BLaER1 treated with 17β-estradiol and CSF1 and Interleukin-3, amounts not matched to agents 10 nM and 100 nM (cell line): ENCODE results near the gene CCND1.
A peak's percentile ranks its signal among the peaks of the same experiment; 100 is the strongest.

Experiments
- H3K27ac ChIP-seq, 11 experiments: shearing (Covaris generic); formaldehyde crosslinking; 2 replicates each; pipeline ENCODE4 v1.8.1; 2022
- H3K27me3 ChIP-seq, 11 experiments: shearing (Covaris generic); formaldehyde crosslinking; 2 replicates each; pipeline ENCODE4 v1.8.1; 2022
- H3K36me3 ChIP-seq, 11 experiments: shearing (Covaris generic); formaldehyde crosslinking; 2 replicates each; pipeline ENCODE4 v1.8.1; 2022
- H3K4me1 ChIP-seq, 10 experiments: shearing (Covaris generic); formaldehyde crosslinking; 2 replicates each; pipeline ENCODE4 v1.8.1; 2022
- H3K4me2 ChIP-seq, 11 experiments: shearing (Covaris generic); formaldehyde crosslinking; 2 replicates each; pipeline ENCODE4 v1.8.1; 2022
- H3K4me3 ChIP-seq, 10 experiments: shearing (Covaris generic); formaldehyde crosslinking; 2 replicates each; pipeline ENCODE4 v1.8.1; 2022
- H3K9ac ChIP-seq, 11 experiments: shearing (Covaris generic); formaldehyde crosslinking; 2 replicates each; pipeline ENCODE4 v1.8.1; 2022
- H3K9me3 ChIP-seq, 11 experiments: shearing (Covaris generic); formaldehyde crosslinking; replicated peaks in 1 of 11; 2 replicates each; pipeline ENCODE4 v1.8.1; 2022
- H4K20me1 ChIP-seq, 11 experiments: shearing (Covaris generic); formaldehyde crosslinking; 2 replicates each; pipeline ENCODE4 v1.8.1; 2022
- Cebpa-rat ChIP-seq, 11 experiments: shearing (Covaris generic); IDR thresholded peaks; 2 replicates each; pipeline ENCODE4 v1.8.1; 2022

CCND1 gene

DNA sequence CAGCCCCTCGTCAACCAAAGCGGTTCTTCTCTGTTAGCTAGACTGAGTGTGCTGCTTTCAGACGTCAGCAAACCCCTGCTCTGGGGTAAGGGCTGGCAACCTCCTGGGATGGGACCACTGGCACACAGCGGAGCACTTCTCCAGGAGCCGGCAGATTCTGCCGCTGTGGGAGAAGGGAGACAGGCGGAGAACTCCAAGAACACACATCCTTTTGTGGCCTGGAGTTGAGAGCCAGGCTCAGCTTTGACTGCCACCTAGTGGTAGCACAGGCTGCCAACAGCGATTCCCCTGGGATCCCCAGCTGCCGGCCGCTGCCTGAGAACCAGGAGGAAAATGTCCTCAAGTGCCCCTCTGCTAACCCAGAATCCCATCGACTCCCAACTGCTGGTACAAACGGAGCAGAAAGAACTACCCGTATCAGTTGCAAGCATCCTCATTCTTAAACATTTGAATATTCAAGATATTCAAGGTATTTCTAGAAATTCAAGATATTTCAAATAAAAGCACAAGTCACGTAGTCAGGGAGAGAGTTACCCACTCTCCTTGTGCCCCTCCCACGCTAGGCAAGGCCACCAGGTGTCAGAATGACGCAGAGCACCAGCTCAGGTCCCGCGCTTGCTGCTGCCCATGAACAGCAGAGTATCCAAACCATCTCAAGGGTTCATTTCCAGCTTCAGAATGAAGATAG, 29.3 kb downstream of the CCND1 start:
- Histone ChIP-seq H3K27ac (no peak overlapping the region), H3K36me3 (peaks cover 48 to 79% (median 72%) of the 10 kb centered on the region in 11 experiments), H4K20me1 (peaks cover 28 to 97% (median 85%) of the 10 kb centered on the region in 11 experiments; a peak in 21 of 22 replicates), H3K27me3 (no peaks in the 10 kb centered on the region), H3K4me1 (peaks cover 18 to 64% (median 55%) of the 10 kb centered on the region in 10 experiments), H3K4me3 (no peak overlapping the region), H3K9ac (peak overlapping the region in 3 of 11 experiments; percentile 3 to 43 (median 26); a peak in 2 of 22 replicates), H3K9me3 (no peaks in the 10 kb centered on the region), H3K4me2 (peak overlapping the region in 4 of 11 experiments; percentile 2 to 28 (median 20); a peak in 4 of 22 replicates)
- TF ChIP-seq Cebpa-rat (IDR thresholded peaks at IDR 0.05): no peak

DNA sequence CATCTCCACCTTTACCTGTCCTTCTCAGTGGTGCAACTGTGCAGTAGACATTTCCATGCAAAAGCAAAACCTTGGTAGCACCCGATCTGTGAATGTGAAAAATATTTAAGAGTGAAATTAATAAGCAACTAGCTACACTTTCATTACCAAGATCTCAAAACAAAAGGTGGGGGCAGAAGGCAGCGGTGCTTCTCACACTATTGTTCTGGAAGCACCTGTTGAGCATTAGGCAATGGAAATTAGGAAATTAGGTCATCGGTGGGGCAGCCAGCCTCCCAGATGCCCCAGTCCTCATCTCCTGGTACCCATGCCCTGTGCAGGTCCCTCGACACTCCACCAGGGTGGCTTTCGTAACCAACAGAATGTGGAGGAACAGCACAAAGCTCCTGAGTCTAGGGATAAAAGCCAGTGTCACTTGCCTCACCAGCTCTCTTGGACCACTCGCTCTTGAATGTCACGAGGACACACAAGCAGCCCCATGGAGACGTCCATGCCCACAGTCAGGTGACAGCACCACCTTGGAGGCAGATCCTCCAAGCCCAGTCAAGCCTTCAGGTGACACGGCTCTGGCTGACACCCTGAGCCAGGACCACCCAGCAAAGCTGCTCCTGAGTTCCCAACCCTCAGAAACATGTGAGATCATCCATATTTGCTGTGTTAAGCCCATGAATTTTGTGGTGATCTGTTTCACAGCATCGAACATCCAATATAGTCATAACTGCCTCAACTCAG, 30.9 kb downstream of the CCND1 start:
- H3K4me1 ChIP-seq: peaks cover 19 to 69% (median 57%) of the 10 kb centered on the region in 10 experiments
- TF ChIP-seq Cebpa-rat (IDR thresholded peaks at IDR 0.05): no peak
- peak overlapping the region in 4 of 11 experiments; percentile 7 to 13 (median 12); a peak in 4 of 22 replicates for H3K4me2 ChIP-seq
- peaks cover 48 to 63% (median 60%) of the 10 kb centered on the region in 11 experiments for H3K36me3 ChIP-seq
- peak overlapping the region in 3 of 11 experiments; percentile 3 to 45 (median 39); a peak in 3 of 22 replicates for H3K9ac ChIP-seq
- peaks cover 28 to 81% (median 73%) of the 10 kb centered on the region in 11 experiments; a peak in 21 of 22 replicates for H4K20me1 ChIP-seq
- no peak overlapping the region for H3K4me3 ChIP-seq
- H3K27me3 ChIP-seq: no peaks in the 10 kb centered on the region
- peak overlapping the region in 3 of 11 experiments; percentile 21 to 36 (median 26); a peak in 4 of 22 replicates for H3K27ac ChIP-seq
- no peaks in the 10 kb centered on the region for H3K9me3 ChIP-seq

DNA sequence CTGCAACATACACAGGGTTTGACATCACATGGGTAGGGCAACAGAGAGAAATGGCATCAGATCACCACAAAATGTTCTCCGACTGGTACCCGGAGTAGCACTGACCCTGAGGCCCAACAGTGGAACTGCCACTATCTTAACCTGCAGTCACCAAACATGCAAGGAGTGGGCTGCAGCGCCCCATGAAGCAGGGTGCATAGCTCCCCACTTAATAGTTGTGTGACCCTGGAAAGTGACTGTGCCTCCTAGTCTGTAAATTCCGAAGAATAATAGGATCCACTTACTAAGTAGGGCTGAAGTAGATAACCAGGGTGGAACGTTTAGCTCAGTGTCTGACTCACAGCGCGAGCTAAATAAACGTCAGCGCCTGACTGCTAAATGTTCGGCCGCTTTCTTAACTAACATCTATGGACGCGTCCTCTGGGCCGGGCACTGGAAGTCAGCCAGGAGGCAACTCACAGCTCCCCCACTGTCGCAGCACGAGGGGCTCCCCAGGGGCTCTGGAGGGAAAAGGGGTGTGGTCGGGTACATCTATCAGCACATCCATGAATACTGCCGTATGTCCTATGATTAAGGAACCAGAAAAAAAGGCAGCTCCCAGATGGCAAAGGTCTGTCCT, 33.4 kb downstream of the CCND1 start:
- H3K27ac ChIP-seq: peak overlapping the region; percentile 75 to 96 (median 91)
- H4K20me1 ChIP-seq: peaks cover 21 to 57% (median 54%) of the 10 kb centered on the region in 11 experiments; a peak in 21 of 22 replicates

DNA sequence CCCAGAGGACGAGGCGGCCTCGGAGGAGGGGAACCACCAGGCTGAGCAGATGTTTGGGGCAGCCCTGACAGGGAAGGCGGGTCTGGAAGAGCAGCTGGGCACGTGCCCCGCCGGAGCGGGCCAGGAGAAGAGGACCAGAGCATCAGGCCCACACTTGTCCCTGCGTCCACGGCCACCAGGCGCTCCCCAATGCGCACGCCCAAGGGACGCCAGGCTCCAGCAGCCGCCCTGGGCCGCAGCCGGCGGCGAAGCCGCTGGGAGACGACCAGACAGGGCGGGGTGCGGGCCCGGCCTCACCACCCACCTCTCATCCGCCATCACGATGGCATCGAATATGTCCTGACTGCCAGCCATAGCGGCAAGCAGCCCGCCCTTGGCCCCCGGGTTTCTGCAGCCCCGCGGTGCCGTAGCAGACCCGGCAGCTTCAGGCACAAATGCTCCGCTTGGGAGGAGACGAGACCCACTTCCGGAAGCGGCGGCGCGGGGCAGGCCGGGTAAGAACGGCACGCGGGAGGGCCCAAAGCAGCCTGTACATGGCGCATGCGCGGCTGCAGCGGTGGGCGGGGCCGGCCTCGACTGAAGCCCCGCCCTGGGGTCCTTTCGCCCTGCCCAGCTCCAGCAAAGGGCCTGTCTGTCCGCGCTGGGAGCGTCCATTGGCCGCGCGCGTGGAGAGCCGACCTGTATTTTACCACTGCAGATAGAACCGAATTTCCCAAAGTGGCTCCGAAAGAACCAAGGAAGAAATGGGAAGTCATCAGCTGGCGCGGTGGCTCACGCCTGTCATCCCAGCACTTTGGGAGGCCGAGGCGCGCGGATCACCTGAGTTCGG, 34.1 kb downstream of the CCND1 start, which contains the start of gene LTO1:
TSS of gene LTO1 (minus strand) at position 468 of the 829 bp plus-strand sequence. CDS start at position 354, 114 bp downstream.
- Histone ChIP-seq H3K36me3 (peaks cover 28 to 34% (median 31%) of the 10 kb centered on the region in 11 experiments), H3K27me3 (no peaks in the 10 kb centered on the region), H3K4me1 (peaks cover 19 to 44% (median 33%) of the 10 kb centered on the region in 10 experiments), H4K20me1 (peaks cover 15 to 49% (median 47%) of the 10 kb centered on the region in 11 experiments; a peak in 21 of 22 replicates), H3K4me2 (peak within 1 kb of the TSS; percentile 94 to 100 (median 97)), H3K4me3 (peak within 1 kb of the TSS; percentile 74 to 99 (median 88)), H3K9ac (peak within 1 kb of the TSS; percentile 87 to 96 (median 94)), H3K27ac (peak within 1 kb of the TSS; percentile 75 to 96 (median 91)), H3K9me3 (no peaks in the 10 kb centered on the region)
- no peak for TF ChIP-seq Cebpa-rat (IDR thresholded peaks at IDR 0.05)

More for the DNA sequence above, 33.4 kb downstream of the CCND1 start:
- Histone ChIP-seq H3K4me1 (peaks cover 19 to 50% (median 39%) of the 10 kb centered on the region in 10 experiments), H3K36me3 (peaks cover 34 to 41% (median 38%) of the 10 kb centered on the region in 11 experiments), H3K9ac (peak overlapping the region; percentile 87 to 96 (median 94)), H3K4me3 (peak overlapping the region; percentile 74 to 99 (median 88)), H3K27me3 (no peaks in the 10 kb centered on the region), H3K4me2 (peak overlapping the region; percentile 94 to 100 (median 97)), H3K9me3 (no peaks in the 10 kb centered on the region)
- TF ChIP-seq Cebpa-rat (IDR thresholded peaks at IDR 0.05): no peak

DNA sequence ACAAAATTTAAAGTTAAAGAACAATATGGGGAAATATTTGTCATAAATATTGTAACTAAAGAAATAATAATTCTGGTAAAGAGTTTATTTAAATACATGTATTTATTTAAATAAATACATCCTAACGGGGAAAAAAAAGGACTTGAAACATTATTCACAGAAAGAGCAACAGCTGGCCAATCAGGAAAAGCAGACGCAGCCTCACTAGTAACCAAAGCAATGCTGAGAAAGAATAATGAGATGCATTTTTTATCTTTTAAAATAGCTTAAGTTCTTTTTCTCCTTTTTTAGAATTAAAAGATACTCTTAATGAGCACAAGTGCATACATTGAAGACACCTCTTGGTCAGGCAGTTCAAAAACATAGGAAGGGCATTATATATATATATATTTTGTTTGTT, 36.8 kb downstream of the CCND1 start:
- Histone ChIP-seq H3K9me3 (no peaks in the 10 kb centered on the region), H3K36me3 (peaks cover 5 to 9% (median 6%) of the 10 kb centered on the region in 11 experiments; a peak in 21 of 22 replicates), H3K27me3 (peaks cover 0 to 4% (median 0%) of the 10 kb centered on the region in 11 experiments; a peak in 1 of 22 replicates), H3K4me3 (no peak overlapping the region), H3K9ac (no peak overlapping the region), H4K20me1 (peaks cover 2 to 24% (median 22%) of the 10 kb centered on the region in 11 experiments; a peak in 18 of 22 replicates), H3K4me2 (no peak overlapping the region), H3K27ac (no peak overlapping the region), H3K4me1 (peaks cover 16 to 25% (median 22%) of the 10 kb centered on the region in 10 experiments)
- no peak for TF ChIP-seq Cebpa-rat (IDR thresholded peaks at IDR 0.05)

DNA sequence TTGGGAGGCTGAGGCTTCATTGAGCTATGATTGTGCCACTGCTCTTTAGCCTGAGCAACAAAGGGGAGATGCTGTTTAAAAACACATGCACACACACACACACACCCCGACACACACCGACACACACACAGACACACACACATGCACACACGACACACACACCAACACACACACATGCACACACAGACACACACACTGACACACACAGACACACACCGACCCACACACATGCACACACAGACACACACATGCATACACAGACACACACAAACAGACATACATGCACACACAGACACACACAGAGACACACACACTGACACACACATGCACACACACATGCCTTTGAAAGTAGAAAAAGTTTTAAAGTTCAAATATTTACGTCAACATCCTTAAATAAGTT, 39.7 kb downstream of the CCND1 start:
- no peak overlapping the region for H3K9ac ChIP-seq
- no peaks in the 10 kb centered on the region for H3K9me3 ChIP-seq
- H3K4me2 ChIP-seq: no peak overlapping the region
- H3K4me1 ChIP-seq: peaks cover 0 to 5% (median 3%) of the 10 kb centered on the region in 10 experiments; a peak in 11 of 20 replicates
- no peak overlapping the region for H3K4me3 ChIP-seq
- peaks cover 0 to 10% (median 0%) of the 10 kb centered on the region in 11 experiments; a peak in 3 of 22 replicates for H4K20me1 ChIP-seq
- no peak overlapping the region for H3K27ac ChIP-seq
- TF ChIP-seq Cebpa-rat (IDR thresholded peaks at IDR 0.05): no peak
- H3K27me3 ChIP-seq: peaks cover 0 to 7% (median 0%) of the 10 kb centered on the region in 11 experiments; a peak in 6 of 22 replicates
- H3K36me3 ChIP-seq: no peaks in the 10 kb centered on the region

DNA sequence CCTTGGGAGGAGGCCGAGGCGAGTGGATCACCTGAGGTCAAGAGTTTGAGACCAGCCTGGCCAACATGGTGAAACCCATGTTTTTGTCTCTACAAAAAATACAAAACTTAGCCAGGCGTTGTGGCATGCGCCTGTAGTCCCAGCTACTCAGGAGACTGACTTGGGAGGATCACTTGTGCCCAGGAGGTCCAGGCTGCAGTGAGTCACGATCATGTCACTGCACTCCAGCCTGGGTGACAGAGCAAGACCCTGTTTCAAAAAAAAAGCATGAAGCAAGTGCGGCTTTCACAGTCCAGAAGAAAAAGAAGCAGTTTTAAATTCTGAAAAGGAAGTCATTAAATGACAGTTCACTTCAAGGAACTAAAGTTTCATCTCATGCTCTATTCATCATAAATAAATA, 41.3 kb downstream of the CCND1 start:
- Histone ChIP-seq H3K9ac (no peak overlapping the region), H3K4me3 (no peak overlapping the region), H3K4me2 (no peak overlapping the region), H3K4me1 (peaks cover 0 to 7% (median 0%) of the 10 kb centered on the region in 10 experiments; a peak in 3 of 20 replicates), H3K36me3 (no peaks in the 10 kb centered on the region), H4K20me1 (peaks cover 0 to 16% (median 0%) of the 10 kb centered on the region in 11 experiments; a peak in 3 of 22 replicates), H3K9me3 (no peaks in the 10 kb centered on the region), H3K27me3 (peaks cover 0 to 8% (median 5%) of the 10 kb centered on the region in 11 experiments; a peak in 6 of 22 replicates), H3K27ac (no peak overlapping the region)
- no peak for TF ChIP-seq Cebpa-rat (IDR thresholded peaks at IDR 0.05)
